GM18519 (cell line): ENCODE results near the gene THSD7A.

Experiments used
- ATAC-seq: cut with Tn5 transposase; IDR thresholded peaks from one replicate; pipeline ENCODE4 v1.9.1; 2021; ENCODE audit warnings: mild to moderate bottlenecking, moderate library complexity; ENCODE audit not compliant: unreplicated experiment, low FRiP score

THSD7A gene

DNA sequence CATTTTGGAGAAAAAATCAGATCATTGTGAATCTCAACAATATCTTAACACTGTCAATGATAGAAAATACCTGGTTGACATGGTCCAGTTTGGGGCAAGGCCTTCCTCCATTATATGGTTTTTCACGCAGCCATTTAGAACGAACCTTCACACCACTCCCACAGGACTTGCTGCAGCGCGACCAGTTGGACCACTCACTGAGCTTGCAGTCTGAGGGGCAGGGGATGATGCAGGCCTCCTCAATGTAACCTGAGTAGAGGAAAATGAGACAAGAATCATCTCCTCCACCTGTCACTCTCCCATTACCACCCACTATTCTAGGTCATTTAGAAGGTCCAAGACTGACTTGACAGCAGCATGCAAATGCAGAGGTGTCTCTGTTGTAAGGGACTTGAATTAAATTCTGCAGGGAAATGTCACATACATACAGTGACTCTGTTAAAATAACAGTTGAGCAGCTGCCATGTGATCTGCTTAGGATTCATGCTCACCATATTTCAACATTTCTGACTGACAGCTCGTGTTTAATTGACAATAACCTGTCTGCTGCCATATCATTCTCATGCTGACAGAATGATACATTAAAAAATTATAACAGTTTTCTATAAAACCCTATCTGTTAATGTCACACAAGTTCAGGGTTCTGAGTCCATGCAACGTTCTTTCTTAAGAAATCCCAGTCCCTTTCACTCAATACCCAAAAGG lies 403.0 kb downstream of the THSD7A start:
- no peak for ATAC-seq

DNA sequence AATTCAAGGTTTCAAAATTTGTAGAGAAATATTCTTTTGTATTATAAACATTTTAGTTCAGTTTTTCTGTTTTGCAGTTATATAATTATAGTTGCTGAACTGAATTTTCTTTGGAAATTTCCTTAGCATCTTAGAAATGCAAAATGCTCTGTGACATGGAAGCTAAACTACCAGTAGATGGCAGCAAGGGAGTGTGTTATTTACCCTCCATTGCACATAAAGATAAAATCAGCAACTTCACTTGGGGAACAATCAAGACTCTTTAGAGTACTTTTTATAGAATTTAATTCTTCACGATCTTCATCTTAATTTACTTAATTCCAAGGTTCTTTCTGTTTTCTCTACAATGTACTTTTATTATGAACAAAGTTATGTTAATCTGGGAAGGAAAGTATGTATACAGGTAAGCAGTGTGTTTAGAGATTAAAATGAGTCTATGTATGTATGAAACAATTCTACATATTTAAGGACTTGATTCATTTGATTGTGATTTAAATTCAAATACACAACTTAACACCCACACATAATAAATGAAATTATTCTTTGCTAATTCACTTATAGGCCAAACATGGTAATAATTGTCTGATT lies 404.2 kb downstream of the THSD7A start:
- peak; percentile 88 for ATAC-seq

DNA sequence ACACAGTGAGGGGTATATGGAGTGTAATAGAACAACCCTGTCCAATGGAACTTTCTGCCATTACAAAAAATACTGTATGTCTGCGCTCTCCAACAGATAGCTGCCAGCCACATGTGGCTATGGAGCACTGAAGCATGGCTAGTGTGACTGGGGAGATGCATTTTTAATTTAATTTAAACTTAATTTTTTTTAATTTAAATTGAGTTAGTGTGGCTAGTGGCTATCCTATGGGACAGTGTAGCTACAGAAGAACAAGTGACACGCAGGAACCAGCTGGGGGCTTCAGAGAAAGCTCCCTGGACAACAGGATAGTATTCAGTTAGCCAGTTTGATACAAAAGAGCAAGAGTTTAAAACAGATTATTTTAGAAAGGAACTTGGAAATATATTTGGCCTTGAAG lies 408.0 kb downstream of the THSD7A start:
- no peak for ATAC-seq

DNA sequence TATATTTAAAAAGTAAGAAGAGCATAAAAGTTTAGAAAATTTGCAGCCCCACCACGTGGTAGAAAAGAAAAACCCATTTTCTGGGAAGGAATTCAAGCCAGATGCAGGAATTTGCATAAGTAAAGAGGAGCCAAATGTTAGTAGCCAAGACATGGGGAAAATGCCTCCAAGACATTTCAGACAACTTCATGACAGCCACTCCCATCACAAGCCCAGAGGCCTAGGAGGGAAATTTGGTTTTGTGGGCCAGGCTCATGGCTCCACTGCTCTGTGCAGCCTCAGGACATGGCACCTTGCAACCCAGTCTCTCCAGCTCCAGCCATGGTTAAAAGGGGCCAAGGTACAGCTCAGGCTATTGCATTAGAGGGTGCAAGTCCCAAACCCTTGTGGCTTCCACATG lies 411.9 kb downstream of the THSD7A start:
- no peak for ATAC-seq

DNA sequence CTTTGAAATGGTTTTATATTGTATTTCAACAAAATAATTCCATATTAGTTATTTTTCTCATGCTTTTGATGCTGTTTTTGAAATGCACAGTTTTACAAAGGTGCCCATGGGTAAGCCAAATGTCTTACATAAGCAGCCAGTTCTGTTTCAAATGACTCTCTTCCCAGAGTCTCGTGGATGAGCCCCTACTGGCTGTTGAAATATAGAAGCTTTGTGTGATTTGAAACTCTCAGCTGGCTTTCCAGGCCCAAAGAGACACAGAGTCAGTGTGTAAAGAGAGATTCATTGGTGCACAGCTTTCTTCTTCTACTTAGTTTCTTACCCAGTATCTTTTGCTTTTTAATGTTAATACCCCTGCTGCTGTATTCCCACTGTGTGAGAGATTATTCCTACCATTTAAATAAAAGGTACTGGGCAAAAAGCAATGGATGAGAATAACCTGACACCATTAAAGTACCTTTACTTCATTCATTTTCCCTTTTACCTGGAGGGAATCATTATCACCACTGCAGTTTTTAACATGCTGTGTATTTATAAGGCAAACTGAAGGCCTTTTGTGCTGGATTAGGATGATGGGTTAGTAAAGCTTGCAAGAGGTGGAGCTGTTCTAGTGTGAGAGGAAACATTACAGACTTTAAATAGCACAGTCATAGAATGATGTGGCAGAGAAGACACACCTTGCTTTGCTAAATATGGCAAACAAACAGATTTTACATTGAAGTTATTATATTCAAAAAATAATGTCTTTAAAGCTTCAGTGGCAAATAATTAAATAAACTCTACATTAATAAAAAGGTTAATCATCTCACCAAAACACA lies 415.1 kb downstream of the THSD7A start:
- no peak for ATAC-seq

DNA sequence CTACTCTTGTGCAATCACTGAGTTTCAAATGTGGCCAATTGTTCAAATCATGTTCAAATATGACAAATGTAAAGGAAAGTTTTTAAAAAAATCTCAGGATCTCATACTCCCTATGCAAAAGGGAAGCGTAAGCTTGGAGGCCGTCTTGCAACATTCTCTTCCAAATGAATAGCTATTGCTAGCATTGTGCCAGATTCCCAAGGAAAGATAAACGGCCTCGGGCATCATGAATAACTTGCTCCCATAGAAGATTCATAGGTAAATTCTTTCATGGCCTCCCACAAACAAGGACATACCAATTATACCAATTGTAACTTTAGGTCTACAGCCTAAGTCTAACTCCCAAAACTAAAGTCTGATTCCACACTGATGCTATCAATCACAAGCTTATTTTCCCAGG lies 416.9 kb downstream of the THSD7A start:
- no peak for ATAC-seq

DNA sequence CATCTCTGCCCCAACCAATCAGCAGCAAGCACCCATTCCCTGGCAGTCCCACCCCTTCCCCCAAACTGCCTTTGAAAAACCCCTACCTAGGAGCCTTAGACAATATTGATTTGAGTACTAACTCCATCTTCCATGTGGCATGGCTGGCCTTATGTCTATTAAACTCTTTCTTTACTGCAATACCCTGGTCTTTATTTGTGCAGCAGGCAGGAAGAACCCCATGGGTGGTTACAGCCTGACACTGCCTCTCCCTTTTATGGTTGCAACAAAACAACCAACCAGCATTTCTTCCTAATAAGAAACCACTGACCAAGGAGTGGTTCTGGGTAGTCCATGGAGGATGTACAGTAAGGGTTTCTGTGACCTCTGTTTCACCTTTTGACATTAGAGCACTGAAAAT lies 418.1 kb downstream of the THSD7A start:
- ATAC-seq, result no peak

DNA sequence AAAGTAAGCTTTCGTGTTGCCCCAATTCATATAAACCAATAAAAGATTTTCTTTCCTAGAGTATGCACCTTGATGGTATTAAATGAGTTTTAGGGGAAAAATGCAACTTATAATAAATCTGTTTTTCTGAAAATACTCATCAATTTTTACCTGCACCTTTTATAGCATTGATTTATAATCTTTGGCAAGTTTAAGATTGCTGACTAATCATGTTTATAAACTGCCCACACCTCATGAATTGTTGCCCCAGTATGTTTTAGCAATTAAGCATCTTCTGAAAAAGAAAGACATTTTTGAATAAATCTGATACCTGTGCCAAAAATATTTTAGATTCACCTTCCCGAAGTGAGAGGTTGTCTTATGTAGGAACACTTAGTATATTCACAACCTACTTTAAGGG lies 420.0 kb downstream of the THSD7A start:
- ATAC-seq, result no peak

DNA sequence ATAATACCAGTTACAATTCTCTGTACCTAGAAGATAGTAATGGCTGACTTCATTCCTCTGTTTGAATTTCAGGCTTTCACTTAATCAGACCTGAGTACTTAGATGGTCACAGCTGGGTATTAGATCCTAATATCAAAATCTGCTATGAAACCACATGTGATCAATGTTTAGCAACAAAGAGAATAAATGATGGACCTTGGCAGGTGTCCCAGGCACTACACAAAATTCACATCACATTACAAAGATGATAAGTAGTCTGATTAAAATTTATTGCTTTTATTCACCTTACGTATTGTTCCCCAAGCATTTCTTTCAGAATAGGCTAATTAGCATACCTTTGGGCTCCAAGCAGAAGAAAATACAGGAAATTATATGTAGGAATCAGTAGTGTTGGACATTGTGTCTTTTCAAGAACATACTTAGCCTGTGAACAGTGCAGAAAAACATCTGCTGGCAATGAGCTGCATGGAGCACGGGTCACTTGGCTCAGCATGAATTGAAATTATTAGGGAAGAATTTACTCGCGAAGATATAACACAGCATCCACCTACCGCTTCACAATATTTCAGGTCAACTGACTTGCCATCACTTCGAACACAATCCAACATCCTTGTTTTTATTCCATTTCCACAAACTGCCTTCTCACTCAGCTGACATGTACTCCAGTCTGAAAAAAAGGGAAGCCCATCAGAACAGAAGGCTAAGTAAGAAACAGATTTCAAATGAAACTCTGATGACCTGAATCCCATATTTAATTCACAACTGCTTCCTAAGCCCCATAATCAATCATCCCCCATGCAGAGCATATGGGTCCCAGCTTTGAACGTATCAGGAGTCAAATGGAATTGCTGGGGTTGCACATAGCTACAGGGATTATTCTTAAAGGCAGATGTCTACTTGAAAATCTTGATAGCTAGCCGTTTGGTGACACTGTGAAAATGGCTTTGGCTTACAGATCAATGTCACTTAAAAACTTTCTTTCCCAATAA lies 421.0 kb downstream of the THSD7A start:
- ATAC-seq, result no peak

DNA sequence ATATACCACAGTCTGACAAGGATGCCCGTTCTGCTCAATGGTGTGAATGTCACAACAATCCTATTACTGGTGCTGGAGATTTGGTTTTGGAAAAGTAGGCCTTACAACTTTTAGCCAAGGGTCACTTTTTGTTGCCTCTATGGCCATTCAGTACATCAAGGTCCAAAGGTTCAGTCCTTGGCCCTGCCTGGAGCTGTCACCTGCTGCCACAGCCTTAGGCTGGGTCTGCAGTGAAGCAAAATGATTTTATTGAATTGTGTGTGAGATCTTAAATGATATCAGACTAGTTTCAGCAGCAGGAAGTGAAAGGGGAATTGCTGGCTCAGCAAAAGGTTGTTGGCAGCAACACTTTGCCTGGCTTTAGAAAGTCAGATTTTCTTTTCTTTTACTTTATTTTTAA lies 427.6 kb downstream of the THSD7A start:
- no peak for ATAC-seq

DNA sequence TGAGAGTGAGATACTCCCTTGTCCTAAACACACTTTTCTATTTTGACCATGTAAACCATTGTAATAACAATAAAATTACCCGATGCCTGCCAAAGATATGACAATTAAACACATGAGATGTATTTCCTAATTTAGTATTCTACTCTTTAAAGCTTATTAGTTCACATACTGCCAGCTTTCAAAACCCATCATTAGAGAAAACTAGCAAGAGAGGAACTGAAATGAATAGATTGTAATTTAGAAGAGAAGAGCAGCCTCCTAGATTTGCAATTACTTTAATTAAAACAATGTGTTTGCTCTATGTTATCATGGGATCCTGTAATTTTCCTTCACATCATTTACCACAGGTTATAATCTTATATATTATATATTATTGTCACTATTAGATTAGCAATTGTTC lies 428.2 kb downstream of the THSD7A start:
- ATAC-seq, result no peak

DNA sequence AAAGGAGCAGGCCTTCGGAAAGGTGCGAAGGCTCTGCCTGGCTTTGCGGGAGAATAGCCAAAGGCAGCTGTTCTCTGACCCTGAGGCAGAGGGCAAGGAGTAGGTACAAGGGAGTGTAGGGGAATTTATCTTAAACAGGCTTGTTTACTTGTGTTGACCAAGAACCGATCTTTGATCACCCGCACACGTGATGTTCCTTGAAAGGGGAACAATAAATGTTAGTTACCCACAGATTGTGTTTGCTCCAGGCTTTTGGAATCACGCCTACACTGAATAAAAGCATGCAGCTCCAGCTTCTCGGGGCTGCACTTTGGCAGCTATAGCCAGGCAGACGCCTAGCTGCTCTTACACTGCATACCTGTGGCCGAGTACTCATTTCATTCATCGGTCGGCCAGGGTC lies 437.6 kb downstream of the THSD7A start:
- ATAC-seq, result no peak

DNA sequence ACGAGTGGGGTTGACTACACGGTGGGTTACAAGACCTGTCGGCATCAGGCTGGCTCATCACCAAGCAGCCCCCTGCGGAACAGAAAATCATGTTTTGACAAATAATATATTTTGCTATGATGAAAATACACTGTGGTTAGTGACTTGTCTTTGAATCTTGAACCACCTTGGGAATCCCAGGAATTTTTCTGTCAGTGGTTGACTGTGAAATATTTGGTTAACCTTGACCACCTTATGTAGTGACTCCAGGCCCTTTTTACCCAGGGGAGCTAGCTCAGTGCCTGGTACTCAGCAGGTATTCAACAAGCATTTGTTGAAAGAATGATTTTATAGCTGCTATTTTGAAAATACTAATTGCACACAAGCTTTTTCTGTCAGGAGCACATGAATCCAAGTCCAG lies 452.4 kb downstream of the THSD7A start:
- ATAC-seq, result no peak

DNA sequence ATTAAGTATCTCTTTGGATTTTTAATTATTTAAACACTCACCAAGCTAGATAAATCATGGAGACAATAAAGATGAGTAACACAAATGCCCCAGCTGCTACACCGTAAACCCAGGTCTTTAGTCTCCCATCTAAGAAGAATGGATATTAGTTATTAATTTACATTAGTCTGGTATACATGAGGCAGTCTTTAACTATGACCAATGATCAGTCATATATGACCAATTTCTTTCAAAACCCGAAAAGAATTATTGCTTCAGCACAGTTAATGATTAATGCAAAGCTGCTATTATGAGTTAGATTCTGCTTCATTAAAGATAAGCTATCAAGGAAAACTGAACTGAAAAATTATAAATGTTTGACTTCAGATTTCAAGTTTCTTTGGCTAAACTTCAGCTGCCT lies 455.5 kb downstream of the THSD7A start:
- no peak for ATAC-seq

DNA sequence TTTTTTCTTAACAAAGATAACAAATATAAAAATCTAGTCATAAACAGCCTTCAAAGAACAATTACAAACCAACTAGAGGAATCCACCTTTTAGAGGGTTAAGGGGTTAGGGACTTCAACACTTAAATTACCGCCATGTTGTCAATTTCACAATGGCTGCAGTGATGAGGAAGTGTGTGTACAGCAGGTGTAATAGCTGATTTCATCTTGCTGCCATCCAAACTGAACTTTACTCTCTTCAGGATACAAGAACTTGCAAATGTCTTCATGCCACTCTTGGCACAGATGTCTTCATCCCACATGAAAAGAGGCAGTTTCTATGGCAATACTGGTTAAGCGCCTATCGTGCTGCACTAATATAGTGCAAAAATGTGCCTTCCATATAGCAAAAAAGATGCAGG lies 457.4 kb downstream of the THSD7A start:
- ATAC-seq, result no peak

DNA sequence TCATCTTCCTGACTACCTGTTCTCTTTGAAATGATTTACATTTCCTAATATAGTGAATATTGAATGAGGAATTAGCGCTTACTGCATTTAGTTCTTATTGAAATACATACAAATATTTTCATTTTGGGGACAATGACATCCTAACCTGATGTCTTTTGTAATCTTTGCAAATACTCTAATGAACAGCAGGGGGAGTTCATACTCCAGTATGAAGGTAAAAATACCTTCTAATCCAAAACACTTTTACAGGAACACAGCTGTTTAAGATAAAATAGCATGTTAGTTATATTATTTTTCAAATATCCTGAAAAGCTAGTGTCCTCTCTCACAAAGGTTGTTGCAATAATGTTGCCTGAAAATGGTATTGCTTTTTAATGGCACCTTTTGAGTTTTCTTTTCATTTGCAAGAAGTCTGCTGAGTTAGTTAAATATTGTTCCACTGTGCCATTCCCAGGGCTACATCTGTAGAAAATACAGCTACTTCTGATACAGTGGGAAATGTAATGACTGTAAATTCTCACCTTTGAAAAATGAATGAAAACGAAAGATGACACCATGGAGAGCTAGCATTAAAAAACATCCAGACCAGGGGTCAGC lies 458.4 kb downstream of the THSD7A start:
- ATAC-seq, result no peak

DNA sequence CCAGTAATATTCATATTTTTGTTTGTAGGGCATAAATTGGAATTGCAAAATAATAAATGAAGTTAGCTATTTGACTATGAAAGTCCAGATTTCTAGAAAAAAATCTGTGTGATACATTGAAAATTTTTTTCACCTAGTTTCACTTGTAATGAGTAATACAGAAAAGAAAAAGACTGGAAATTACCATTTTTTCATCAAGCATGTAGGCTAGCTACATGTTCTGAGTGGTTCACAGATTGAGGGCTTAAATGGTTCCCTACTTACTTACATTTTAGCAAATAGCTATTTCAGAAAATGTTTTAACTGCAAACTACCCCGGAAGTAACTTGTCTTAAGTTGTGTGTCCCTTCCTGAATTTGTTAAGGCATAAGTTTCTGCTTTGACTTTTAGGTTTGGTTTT lies 462.3 kb downstream of the THSD7A start:
- peak; percentile 67 for ATAC-seq

DNA sequence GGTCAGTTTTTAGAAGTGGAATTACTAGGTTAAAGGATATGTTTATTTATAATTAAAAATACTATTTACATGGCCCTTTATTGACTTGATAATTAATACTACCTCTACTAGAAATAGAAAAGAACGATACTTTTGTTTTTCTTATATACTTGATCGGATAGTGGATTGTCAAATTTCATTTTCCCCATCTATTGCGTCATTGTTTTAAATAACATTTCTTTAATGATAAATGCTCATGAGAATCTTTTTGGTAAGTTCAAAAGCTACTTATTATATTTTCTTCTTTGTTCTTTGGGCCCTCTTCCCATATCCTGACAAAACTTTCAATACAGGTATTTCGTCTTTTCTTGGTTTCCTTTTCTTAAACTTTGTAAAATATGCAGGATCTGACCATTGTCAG lies 465.9 kb downstream of the THSD7A start:
- ATAC-seq, result no peak

DNA sequence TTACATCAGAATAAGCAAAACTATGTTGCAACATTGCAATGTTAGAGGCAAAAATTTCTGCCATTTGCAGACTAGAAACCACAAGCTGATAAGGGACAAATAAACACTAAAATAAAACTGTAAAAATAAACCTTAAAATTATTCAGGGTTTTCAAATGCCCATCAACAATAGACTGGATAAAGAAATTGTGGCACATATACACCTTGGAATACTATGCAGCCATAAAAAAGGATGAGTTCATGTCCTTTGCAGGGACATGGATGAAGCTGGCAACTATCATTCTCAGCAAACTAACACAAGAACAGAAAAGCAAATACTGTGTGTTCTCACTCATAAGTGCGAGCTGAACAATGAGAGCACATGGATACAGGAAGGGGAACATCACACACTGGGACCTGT lies 473.4 kb downstream of the THSD7A start:
- no peak for ATAC-seq

DNA sequence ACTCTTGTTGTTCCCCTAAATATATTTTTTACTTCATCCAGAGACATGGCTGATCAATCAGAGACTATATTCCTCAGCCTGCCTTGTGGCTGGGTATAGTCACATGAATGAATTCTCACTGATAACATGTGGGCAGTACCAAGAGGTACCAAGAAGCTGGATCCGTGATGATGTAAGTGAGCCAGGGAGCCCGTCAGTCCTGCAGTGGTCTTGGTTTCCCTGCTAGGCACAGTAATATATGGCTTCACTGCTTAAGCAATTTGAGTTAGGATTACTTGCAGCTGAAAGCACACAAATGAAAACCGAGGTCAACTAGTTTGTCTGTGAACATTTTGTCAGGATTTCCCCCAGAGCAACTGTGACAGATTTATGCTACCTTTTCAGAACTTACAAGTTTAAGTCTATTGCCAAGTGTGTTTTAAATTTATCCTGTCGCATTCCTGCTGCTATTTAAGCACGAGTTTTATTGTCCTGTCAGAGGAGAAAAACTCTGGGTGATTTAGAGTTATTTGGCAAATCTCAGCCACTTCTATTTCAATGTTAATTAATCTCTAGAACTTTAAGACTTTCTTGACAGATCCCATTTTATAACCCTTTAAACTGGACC lies 476.5 kb downstream of the THSD7A start:
- ATAC-seq, result no peak
